Thoracic aorta (tissue), 2 donors: ENCODE results near the gene ZYX. TPM values are rescaled to one million over a fixed set of nuclear protein-coding genes. Genes with fewer than 3 reads are reported as not detected.
"Not testable (repeated sequence)": the region's sequence is repeated elsewhere in the genome, so short reads cannot be mapped to it uniquely, and the experiment has no call there.

ENCODE experiments used
- ATAC-seq: fragments of 150-250 bp; one replicate; pipeline ENCODE4 v1.8.0; 2017; ENCODE audit warnings: low read depth; ENCODE audit not compliant: insufficient number of reproducible peaks, low FRiP score
- DNase-seq: peaks from one replicate; pipeline ENCODE4 v3.0.0-alpha.2; 2020; ENCODE audit warnings: low spot score
- H3K27ac ChIP-seq, 2 donors: fragments of 200-600 bp; sonication (generic); 1 replicate in 1 of 2; 2 replicates in 1 of 2; pipeline ENCODE4 v1.5.1; 2016; ENCODE audit warnings: mild to moderate bottlenecking in 2 of 2, moderate library complexity in 2 of 2
- H3K27me3 ChIP-seq: fragments of 200-600 bp; sonication (generic); replicated peaks from 2 replicates; pipeline ENCODE4 v1.6.0; 2016; ENCODE audit warnings: mild to moderate bottlenecking; ENCODE audit not compliant: insufficient read depth
- H3K36me3 ChIP-seq: fragments of 200-600 bp; sonication (generic); one replicate; pipeline ENCODE4 v1.5.1; 2016
- H3K4me1 ChIP-seq, 2 donors: fragments of 200-600 bp; sonication (generic); 1 replicate in 1 of 2; 2 replicates in 1 of 2; pipeline versions ENCODE4 v1.5.1 to v1.6.0; 2016; ENCODE audit warnings: low read depth in 2 of 2, mild to moderate bottlenecking in 1 of 2; ENCODE audit not compliant: control insufficient read depth in 1 of 2
- H3K4me3 ChIP-seq: fragments of 200-600 bp; sonication (generic); 2 replicates; pipeline ENCODE4 v1.5.1; 2016; ENCODE audit warnings: mild to moderate bottlenecking
- H3K9me3 ChIP-seq: fragments of 200-600 bp; sonication (generic); 2 replicates; pipeline ENCODE4 v1.5.1; 2016
- CTCF ChIP-seq: fragments of 200-600 bp; sonication (generic); IDR thresholded peaks from one replicate; pipeline ENCODE4 v1.5.1; 2019; ENCODE audit warnings: antibody characterized with exemption
- total RNA-seq, 2 donors: library from RNA; depleted of rRNA; stranded (reverse); fragments of >200 nt; gene quantifications; one replicate each; pipeline versions ENCODE4 v1.1.0 to v1.2.3, GENCODE V29; 2016

Gene ZYX
- total RNA-seq, 2 donors from 2014 or later, result 234 to 287 TPM

GRCh38 chr7:143389316-143390103 is 8.4 kb downstream of the ZYX start:
- Histone ChIP-seq H3K27me3 (no peaks in the 10 kb centered on the region), H3K9me3 (no peaks in the 10 kb centered on the region), H3K4me1 (peaks cover 51 to 95% of the 10 kb centered on the region in 2 donors), H3K4me3 (no peak overlapping the region), H3K36me3 (peaks cover 21% of the 10 kb centered on the region), H3K27ac (peak overlapping the region; percentile 41 to 100)
- ATAC-seq (no peak), DNase-seq (no peak)
- no peak for TF ChIP-seq CTCF

- DNase-seq, result no peak
- Histone ChIP-seq H3K27me3 (no peaks in the 10 kb centered on the region), H3K4me3 (no peak overlapping the region), H3K36me3 (peaks cover 21% of the 10 kb centered on the region), H3K27ac (peak overlapping the region; percentile 98 to 100), H3K9me3 (no peaks in the 10 kb centered on the region), H3K4me1 (peaks cover 46 to 95% of the 10 kb centered on the region in 2 donors)
- ATAC-seq, result no peak
- TF ChIP-seq CTCF, result no peak
Observed at GRCh38 chr7:143390104-143390772, 9.1 kb downstream of the ZYX start.

GRCh38 chr7:143390773-143391317 is 9.7 kb downstream of the ZYX start:
- Histone ChIP-seq H3K4me3 (peak overlapping the region; percentile 56), H3K9me3 (no peaks in the 10 kb centered on the region), H3K4me1 (peaks cover 47 to 95% of the 10 kb centered on the region in 2 donors), H3K27ac (peak overlapping the region; percentile 98 to 100), H3K36me3 (peaks cover 21% of the 10 kb centered on the region), H3K27me3 (no peaks in the 10 kb centered on the region)
- no peak for TF ChIP-seq CTCF
- DNase-seq, result no peak
- ATAC-seq, result no peak

GRCh38 chr7:143391462-143392404 is 10.6 kb downstream of the ZYX start:
- Histone ChIP-seq H3K36me3 (peaks cover 21% of the 10 kb centered on the region), H3K4me3 (peak overlapping the region; percentile 56), H3K9me3 (no peaks in the 10 kb centered on the region), H3K27ac (peak overlapping the region; percentile 98 to 100), H3K4me1 (peaks cover 46 to 92% of the 10 kb centered on the region in 2 donors), H3K27me3 (no peaks in the 10 kb centered on the region)
- ATAC-seq, result peak; percentile 62
- DNase-seq, result peak; percentile 75
- no peak for TF ChIP-seq CTCF

- not testable (repeated sequence) for DNase-seq, H3K4me3 ChIP-seq, H3K27me3 ChIP-seq, ATAC-seq, H3K9me3 ChIP-seq
- Histone ChIP-seq H3K4me1 (peaks cover 40 to 85% of the 10 kb centered on the region in 2 donors), H3K36me3 (peaks cover 18% of the 10 kb centered on the region), H3K27ac (peak overlapping the region; percentile 98 to 100)
Observed at GRCh38 chr7:143392427-143392826, 11.3 kb downstream of the ZYX start.
